Activated naive CD8-positive, alpha-beta T cell treated with anti-CD3 and anti-CD28 coated beads, Interleukin-2, amount 50 U/mL, for 24 hours (primary cell): Measurements from ENCODE around the gene KRTAP15-1.

Experiments used
- ATAC-seq: fragments of 150-1000 bp; cut with Tn5 transposase; one replicate; pipeline ENCODE4 v1.10.0; 2021
- DNase-seq: peaks from one replicate; pipeline ENCODE4 v3.0.0; 2021
- H3K27ac Mint-ChIP-seq: one replicate; pipeline ENCODE4 v1.8.0; 2021; ENCODE audit warnings: mild to moderate bottlenecking, mixed read lengths
- H3K27me3 Mint-ChIP-seq: one replicate; pipeline ENCODE4 v1.8.0; 2021; ENCODE audit warnings: mixed read lengths
- H3K36me3 Mint-ChIP-seq: one replicate; pipeline ENCODE4 v1.8.0; 2021; ENCODE audit warnings: low read depth, mixed read lengths
- H3K4me1 Mint-ChIP-seq: one replicate; pipeline ENCODE4 v1.8.0; 2021; ENCODE audit warnings: mixed read lengths
- H3K4me3 Mint-ChIP-seq: one replicate; pipeline ENCODE4 v1.8.0; 2021; ENCODE audit warnings: mild to moderate bottlenecking, moderate library complexity, mixed read lengths
- H3K9me3 Mint-ChIP-seq: one replicate; pipeline ENCODE4 v1.8.0; 2021; ENCODE audit warnings: mixed read lengths

The KRTAP15-1 gene

DNA sequence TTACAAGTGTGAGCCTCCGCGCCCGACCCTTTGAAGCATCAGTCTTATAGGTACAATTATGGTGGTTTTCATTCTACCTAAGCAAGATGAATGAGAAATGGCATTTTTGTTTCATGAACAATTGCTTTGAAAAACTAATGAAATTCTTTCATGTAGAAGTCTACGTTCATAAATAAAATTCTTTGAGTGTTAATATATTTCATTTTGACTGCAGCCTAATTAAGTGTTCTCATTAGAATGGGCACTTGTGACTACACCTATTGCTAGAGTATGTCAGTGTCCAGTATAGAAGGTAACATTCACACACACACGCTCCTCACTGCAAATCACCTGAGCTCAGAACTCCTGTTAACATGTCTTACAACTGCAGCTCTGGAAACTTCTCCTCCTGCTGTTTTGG lies at the start of gene KRTAP15-1:
KRTAP15-1 (plus strand) TSS at position 301 of the 400 bp plus-strand sequence; CDS start at position 354, 53 bp downstream.
- ATAC-seq (no peak), DNase-seq (no peak)
- Mint-ChIP-seq H3K36me3 (no peaks in the 10 kb centered on the region), H3K9me3 (no peaks in the 10 kb centered on the region), H3K4me3 (no peak within 1 kb of the TSS), H3K4me1 (no peaks in the 10 kb centered on the region), H3K27me3 (peaks cover 5% of the 10 kb centered on the region), H3K27ac (no peak within 1 kb of the TSS)

GRCh38 chr21:30391492-30392025 lies 48.5 kb upstream of the KRTAP15-1 start:
- H3K27me3 Mint-ChIP-seq = no peaks in the 10 kb centered on the region
- DNase-seq = no peak

GRCh38 chr21:30395731-30396130 lies 44.3 kb upstream of the KRTAP15-1 start, which contains the start of gene KRTAP13-1:
Gene KRTAP13-1 (plus strand): TSS chr21:30396031. CDS start chr21:30396087, 56 bp downstream.
- Mint-ChIP-seq H3K9me3 (no peaks in the 10 kb centered on the region), H3K27ac (no peak within 1 kb of the TSS), H3K4me1 (no peaks in the 10 kb centered on the region), H3K36me3 (no peaks in the 10 kb centered on the region), H3K27me3 (peaks cover 3% of the 10 kb centered on the region), H3K4me3 (no peak within 1 kb of the TSS)
- ATAC-seq (no peak), DNase-seq (no peak)

More at GRCh38 chr21:30391492-30392025, 48.5 kb upstream of the KRTAP15-1 start:
- H3K27ac Mint-ChIP-seq = no peak overlapping the region
- H3K4me3 Mint-ChIP-seq = no peak overlapping the region
- ATAC-seq = no peak
- peaks cover 4% of the 10 kb centered on the region for H3K9me3 Mint-ChIP-seq
- no peaks in the 10 kb centered on the region for H3K36me3 Mint-ChIP-seq
- no peaks in the 10 kb centered on the region for H3K4me1 Mint-ChIP-seq

DNA sequence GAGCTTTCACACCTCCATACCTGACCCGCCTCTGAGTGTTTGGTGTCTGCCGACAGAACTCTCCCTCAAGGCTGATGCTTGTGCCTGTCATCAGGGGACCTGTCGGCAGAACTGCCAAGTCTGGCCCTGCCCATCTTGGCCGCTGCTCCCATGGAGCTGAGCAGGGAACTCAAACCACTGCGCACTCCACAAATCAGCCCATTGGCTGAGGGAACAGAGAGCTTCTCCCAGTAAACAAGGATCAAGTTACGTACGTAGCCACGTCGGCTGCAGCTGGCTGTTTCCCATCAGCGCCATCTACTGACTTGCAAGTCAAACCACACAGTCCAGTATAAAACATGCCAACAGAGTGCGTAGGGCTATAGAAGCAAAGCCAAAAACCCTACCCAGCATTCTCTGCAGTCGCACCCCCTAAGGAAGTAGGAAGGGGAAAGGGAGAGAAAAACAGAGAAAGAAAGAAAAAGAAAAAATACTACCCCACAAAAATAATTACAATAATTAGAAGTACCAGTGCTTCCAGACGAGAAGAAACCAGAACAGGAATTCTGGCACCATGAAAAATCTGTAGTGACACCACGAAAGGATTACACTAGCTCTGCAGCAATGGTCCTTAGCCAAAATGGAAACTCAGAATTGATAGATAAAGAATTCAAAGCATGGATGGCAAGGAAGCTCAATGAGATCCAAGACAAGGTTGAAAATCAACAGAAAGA lies 31.1 kb upstream of the KRTAP15-1 start:
- Mint-ChIP-seq H3K4me1 (no peaks in the 10 kb centered on the region), H3K27ac (no peak overlapping the region), H3K4me3 (no peak overlapping the region), H3K9me3 (peaks cover 11% of the 10 kb centered on the region), H3K27me3 (peaks cover 8% of the 10 kb centered on the region), H3K36me3 (no peaks in the 10 kb centered on the region)
- DNase-seq (peak; percentile 2), ATAC-seq (peak; percentile 46)

GRCh38 chr21:30415993-30416392 lies 24.1 kb upstream of the KRTAP15-1 start:
- Mint-ChIP-seq H3K9me3 (peaks cover 11% of the 10 kb centered on the region), H3K27ac (no peak overlapping the region), H3K4me3 (no peak overlapping the region), H3K36me3 (no peaks in the 10 kb centered on the region), H3K27me3 (peaks cover 2% of the 10 kb centered on the region), H3K4me1 (no peaks in the 10 kb centered on the region)
- ATAC-seq = no peak
- DNase-seq = no peak

GRCh38 chr21:30425826-30426225 lies 14.2 kb upstream of the KRTAP15-1 start, which contains the start of gene KRTAP13-3:
Gene KRTAP13-3 (minus strand): TSS chr21:30425926. CDS start chr21:30425912, 14 bp downstream.
- Mint-ChIP-seq H3K4me3 (no peak within 1 kb of the TSS), H3K27me3 (peaks cover 1% of the 10 kb centered on the region), H3K9me3 (no peaks in the 10 kb centered on the region), H3K27ac (no peak within 1 kb of the TSS), H3K4me1 (no peaks in the 10 kb centered on the region), H3K36me3 (no peaks in the 10 kb centered on the region)
- ATAC-seq (no peak), DNase-seq (no peak)

DNA sequence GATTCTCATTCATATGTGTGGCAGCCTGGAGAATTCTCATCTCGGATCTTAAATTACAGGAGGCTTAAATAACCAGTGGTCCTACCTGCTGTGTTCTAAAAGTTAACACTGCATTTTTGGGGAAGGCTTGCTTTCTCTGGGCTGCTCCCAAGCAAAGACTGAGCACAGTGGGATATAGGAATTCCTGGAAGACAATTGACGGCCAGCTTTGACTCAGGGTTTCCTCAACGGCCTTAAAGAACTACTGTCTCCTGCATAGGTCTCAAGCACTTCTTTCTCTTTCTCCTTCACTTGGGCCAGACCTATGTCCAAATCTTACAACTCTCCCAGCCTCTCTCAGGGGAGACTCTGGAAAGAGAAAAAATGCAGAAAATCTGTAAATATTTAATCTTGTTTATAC lies 13.3 kb upstream of the KRTAP15-1 start:
- no peaks in the 10 kb centered on the region for H3K4me1 Mint-ChIP-seq
- no peak for ATAC-seq
- no peaks in the 10 kb centered on the region for H3K9me3 Mint-ChIP-seq
- DNase-seq = no peak
- H3K36me3 Mint-ChIP-seq = no peaks in the 10 kb centered on the region
- no peak overlapping the region for H3K27ac Mint-ChIP-seq
- H3K4me3 Mint-ChIP-seq = no peak overlapping the region
- peaks cover 1% of the 10 kb centered on the region for H3K27me3 Mint-ChIP-seq

DNA sequence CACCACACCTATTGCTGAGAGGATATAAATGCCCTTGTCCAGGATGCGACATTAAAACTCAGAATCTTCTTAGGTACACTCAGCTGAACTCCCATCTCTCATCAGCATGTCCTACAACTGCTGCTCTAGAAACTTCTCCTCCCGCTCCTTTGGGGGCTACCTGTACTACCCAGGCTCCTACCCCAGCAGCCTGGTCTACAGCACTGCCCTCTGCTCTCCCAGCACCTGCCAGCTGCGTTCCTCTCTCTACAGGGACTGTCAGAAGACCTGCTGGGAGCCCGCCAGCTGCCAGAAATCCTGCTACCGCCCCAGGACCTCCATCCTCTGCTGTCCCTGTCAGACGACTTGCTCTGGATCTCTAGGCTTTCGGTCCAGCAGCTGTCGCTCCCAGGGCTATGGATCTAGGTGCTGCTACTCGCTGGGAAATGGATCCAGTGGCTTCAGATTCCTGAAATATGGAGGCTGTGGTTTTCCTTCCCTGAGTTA lies 9.9 kb upstream of the KRTAP15-1 start, which contains the start of gene KRTAP13-4:
KRTAP13-4 (plus strand) TSS at position 51 of the 486 bp plus-strand sequence; CDS start at position 107, 56 bp downstream.
- no peak for ATAC-seq

GRCh38 chr21:30434033-30434631 lies 5.9 kb upstream of the KRTAP15-1 start:
- ATAC-seq (no peak), DNase-seq (peak; percentile 4)
- Mint-ChIP-seq H3K9me3 (no peaks in the 10 kb centered on the region), H3K27ac (no peak overlapping the region), H3K36me3 (no peaks in the 10 kb centered on the region), H3K27me3 (peaks cover 10% of the 10 kb centered on the region), H3K4me1 (no peaks in the 10 kb centered on the region), H3K4me3 (no peak overlapping the region)

More for the DNA sequence above, 9.9 kb upstream of the KRTAP15-1 start, which contains the start of gene KRTAP13-4:
- no peaks in the 10 kb centered on the region for H3K4me1 Mint-ChIP-seq
- DNase-seq = no peak
- no peaks in the 10 kb centered on the region for H3K9me3 Mint-ChIP-seq
- H3K4me3 Mint-ChIP-seq = no peak within 1 kb of the TSS
- peaks cover 6% of the 10 kb centered on the region for H3K27me3 Mint-ChIP-seq
- H3K27ac Mint-ChIP-seq = no peak within 1 kb of the TSS
- no peaks in the 10 kb centered on the region for H3K36me3 Mint-ChIP-seq

- Mint-ChIP-seq H3K4me3 (no peak overlapping the region), H3K4me1 (no peaks in the 10 kb centered on the region), H3K27me3 (peaks cover 9% of the 10 kb centered on the region), H3K27ac (no peak overlapping the region), H3K36me3 (no peaks in the 10 kb centered on the region), H3K9me3 (no peaks in the 10 kb centered on the region)
- DNase-seq = no peak
- no peak for ATAC-seq
These were observed 3.0 kb upstream of the KRTAP15-1 start for GRCh38 chr21:30437010-30437565.

GRCh38 chr21:30443226-30443625 lies 3.2 kb downstream of the KRTAP15-1 start:
- no peaks in the 10 kb centered on the region for H3K9me3 Mint-ChIP-seq
- DNase-seq = no peak
- no peaks in the 10 kb centered on the region for H3K36me3 Mint-ChIP-seq
- H3K4me1 Mint-ChIP-seq = no peaks in the 10 kb centered on the region
- no peak for ATAC-seq
- H3K27me3 Mint-ChIP-seq = peaks cover 3% of the 10 kb centered on the region
- no peak overlapping the region for H3K4me3 Mint-ChIP-seq
- H3K27ac Mint-ChIP-seq = no peak overlapping the region

- Mint-ChIP-seq H3K4me3 (no peak overlapping the region), H3K36me3 (no peaks in the 10 kb centered on the region), H3K4me1 (no peaks in the 10 kb centered on the region), H3K27ac (no peak overlapping the region), H3K9me3 (no peaks in the 10 kb centered on the region), H3K27me3 (peaks cover 3% of the 10 kb centered on the region)
- ATAC-seq = no peak
- DNase-seq = no peak
These were observed 4.1 kb downstream of the KRTAP15-1 start for GRCh38 chr21:30444204-30444603.

DNA sequence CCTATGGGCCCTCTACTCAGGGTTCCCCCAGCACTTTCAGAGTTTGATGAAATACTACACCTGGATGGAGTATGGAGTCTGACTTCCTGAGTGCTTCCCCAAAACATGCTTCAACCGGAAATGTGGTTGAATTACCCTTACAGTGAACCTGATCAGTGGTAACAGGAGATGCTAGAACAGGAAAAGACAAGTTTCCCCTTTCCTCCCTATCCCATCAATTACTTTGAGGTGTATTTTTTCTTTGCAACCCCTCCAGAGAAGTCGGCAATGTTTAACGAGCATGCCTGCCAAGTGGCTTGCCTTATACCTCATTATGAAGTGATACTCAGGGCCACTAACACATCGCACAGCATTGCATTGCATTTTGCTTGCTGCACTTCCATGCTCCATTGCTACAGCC lies 7.0 kb downstream of the KRTAP15-1 start:
- H3K36me3 Mint-ChIP-seq = no peaks in the 10 kb centered on the region
- H3K27ac Mint-ChIP-seq = no peak overlapping the region
- DNase-seq = no peak
- no peaks in the 10 kb centered on the region for H3K9me3 Mint-ChIP-seq
- H3K4me1 Mint-ChIP-seq = no peaks in the 10 kb centered on the region
- ATAC-seq = no peak
- peaks cover 3% of the 10 kb centered on the region for H3K27me3 Mint-ChIP-seq
- no peak overlapping the region for H3K4me3 Mint-ChIP-seq

DNA sequence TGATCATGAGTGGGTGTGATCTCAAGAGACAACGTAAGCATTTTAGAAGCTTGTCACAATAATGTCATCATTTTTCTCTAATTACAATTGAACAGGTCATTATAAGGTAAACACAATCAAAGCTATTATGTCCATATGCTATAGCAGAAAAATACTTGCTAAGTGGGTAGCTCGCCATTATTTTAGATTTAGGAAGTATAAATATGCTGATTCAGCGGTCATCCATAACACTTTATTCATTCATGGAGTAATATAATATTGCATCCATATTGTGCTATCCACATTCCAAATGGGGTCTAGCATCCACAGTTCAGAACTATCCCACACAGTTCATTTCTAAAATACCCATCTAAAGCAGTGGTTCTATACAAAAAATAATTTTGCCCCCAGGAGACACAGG lies 8.4 kb downstream of the KRTAP15-1 start:
- Mint-ChIP-seq H3K4me3 (no peak overlapping the region), H3K36me3 (no peaks in the 10 kb centered on the region), H3K27me3 (peaks cover 4% of the 10 kb centered on the region), H3K27ac (no peak overlapping the region), H3K4me1 (no peaks in the 10 kb centered on the region), H3K9me3 (no peaks in the 10 kb centered on the region)
- ATAC-seq (no peak), DNase-seq (no peak)
